ENCODE results near the gene CCNG2. TPM values are rescaled to one million over a fixed set of nuclear protein-coding genes. Genes with fewer than 3 reads are reported as not detected.

Gene CCNG2
- total and polyA plus RNA-seq, 2 of the 13 experiments (the other 11 are each of a cell fraction or from before 2014, with no cell fraction given): 3.9 to 11.5 TPM

GRCh38 chr4:77157859-77158486 is 966 bp downstream of the CCNG2 start (continued):
- TF ChIP-seq ZBTB33 (CRISPR knock-in tag; IDR thresholded peaks at IDR 0.05): no peak
- TF ChIP-seq ASH2L (IDR thresholded peaks at IDR 0.05; ENCODE audit: insufficient read length, low read depth, low read length): peak; percentile 35
- no peak for TF ChIP-seq ZNF720 (CRISPR knock-in tag; IDR thresholded peaks at IDR 0.05)
- no peak for TF ChIP-seq TGIF2 (CRISPR knock-in tag; IDR thresholded peaks at IDR 0.05)
- no peak for TF ChIP-seq RFX1 (IDR thresholded peaks at IDR 0.05)
- TF ChIP-seq ZNF441 (CRISPR knock-in tag; IDR thresholded peaks at IDR 0.05; ENCODE audit: borderline replicate concordance): no peak; the same call in 1 of the 2 replicates
- no peak for TF ChIP-seq RFX5 (IDR thresholded peaks at IDR 0.05; ENCODE audit: low read depth, low read length)
- TF ChIP-seq, protein P1, sequence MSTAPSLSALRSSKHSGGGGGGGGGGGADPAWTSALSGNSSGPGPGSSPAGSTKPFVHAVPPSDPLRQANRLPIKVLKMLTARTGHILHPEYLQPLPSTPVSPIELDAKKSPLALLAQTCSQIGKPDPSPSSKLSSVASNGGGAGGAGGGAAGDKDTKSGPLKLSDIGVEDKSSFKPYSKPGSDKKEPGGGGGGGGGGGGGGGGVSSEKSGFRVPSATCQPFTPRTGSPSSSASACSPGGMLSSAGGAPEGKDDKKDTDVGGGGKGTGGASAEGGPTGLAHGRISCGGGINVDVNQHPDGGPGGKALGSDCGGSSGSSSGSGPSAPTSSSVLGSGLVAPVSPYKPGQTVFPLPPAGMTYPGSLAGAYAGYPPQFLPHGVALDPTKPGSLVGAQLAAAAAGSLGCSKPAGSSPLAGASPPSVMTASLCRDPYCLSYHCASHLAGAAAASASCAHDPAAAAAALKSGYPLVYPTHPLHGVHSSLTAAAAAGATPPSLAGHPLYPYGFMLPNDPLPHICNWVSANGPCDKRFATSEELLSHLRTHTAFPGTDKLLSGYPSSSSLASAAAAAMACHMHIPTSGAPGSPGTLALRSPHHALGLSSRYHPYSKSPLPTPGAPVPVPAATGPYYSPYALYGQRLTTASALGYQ (CRISPR knock-in tag; IDR thresholded peaks at IDR 0.05): peak; percentile 40
- no peak for TF ChIP-seq SATB2 (CRISPR knock-in tag; IDR thresholded peaks at IDR 0.05)
- no peak for TF ChIP-seq SRF (IDR thresholded peaks at IDR 0.05; ENCODE audit: low read depth, low read length)
- TF ChIP-seq ZNF687 (CRISPR knock-in tag; IDR thresholded peaks at IDR 0.05): peak; percentile 72
- TF ChIP-seq SNAPC2 (CRISPR knock-in tag; IDR thresholded peaks at IDR 0.05): no peak
- peak; percentile 44 for TF ChIP-seq YY1 (IDR thresholded peaks at IDR 0.05; ENCODE audit: insufficient read depth, insufficient replicate concordance, low read depth, low read length)
- no peak for TF ChIP-seq RERE (CRISPR knock-in tag; IDR thresholded peaks at IDR 0.05; ENCODE audit: low read depth)
- no peak for TF ChIP-seq NFYB (CRISPR knock-in tag; IDR thresholded peaks at IDR 0.05)

All from HepG2 (cell line).